GM12878 (cell line): ENCODE results near the gene NPM1. TPM values are rescaled to one million over a fixed set of nuclear protein-coding genes. Genes with fewer than 3 reads are reported as not detected.

Source experiments
- ATAC-seq: fragments of 200-7000 bp; cut with Tn5 transposase; 3 replicates; pipeline ENCODE4 v1.9.1; 2020; ENCODE audit warnings: mild to moderate bottlenecking, moderate library complexity
- BruUV-seq: library from RNA; stranded (reverse); fragments of 400-500 nt; replicated peaks from 2 replicates; lab custom pipeline; 2021; lab: Mats Ljungman, UMichigan
- CTCF ChIA-PET: fragments of 300-600 bp; sonication (Branson Sonifier 250); formaldehyde crosslinking; extraction: SDS; loops from one replicate; lab custom pipeline; 2021; ENCODE audit warnings: inconsistent platforms; lab: Yijun Ruan, JAX
- POLR2A ChIA-PET: fragments of 350-600 bp; formaldehyde crosslinking; extraction: SDS; loops from one replicate; lab custom pipeline; 2021; ENCODE audit warnings: inconsistent platforms; lab: Charles Lee
- RAD21 ChIA-PET: fragments of 300-600 bp; sonication (Branson Sonifier 250); formaldehyde crosslinking; loops from one replicate; lab custom pipeline; 2023; ENCODE audit warnings: antibody characterized with exemption; ENCODE audit not compliant: unreplicated experiment; lab: Charles Lee
- SMC1A ChIA-PET: fragments of 300-600 bp; sonication (Branson Sonifier 250); formaldehyde crosslinking; loops from one replicate; lab custom pipeline; 2023; ENCODE audit not compliant: unreplicated experiment, uncharacterized antibody; lab: Charles Lee
- DNase-seq: peaks from one replicate; pipeline ENCODE4 v3.0.0-alpha.2; 2011; ENCODE audit warnings: low read depth, low spot score
- FAIRE-seq: peaks from 3 replicates; lab custom pipeline; 2011; peaks lifted over from hg19 to GRCh38; lab: Jason Lieb, UNC
- H2AFZ ChIP-seq: 2 replicates; pipeline ENCODE4 v1.6.0; 2011; ENCODE audit warnings: low read depth, low read length, control low read depth; ENCODE audit not compliant: control insufficient read depth
- H3K27ac ChIP-seq: 2 replicates; pipeline ENCODE4 v1.5.1; 2011; ENCODE audit warnings: control low read depth; ENCODE audit not compliant: control insufficient read depth, insufficient read depth
- H3K27me3 ChIP-seq, 2 experiments: replicated peaks in 1 of 2; 2 replicates each; pipeline versions ENCODE4 v1.6.0 to v1.6.1; 2011; ENCODE audit warnings: low read length in 1 of 2; ENCODE audit not compliant: control insufficient read depth in 2 of 2, insufficient read depth in 2 of 2
- H3K36me3 ChIP-seq, 2 experiments: 2 replicates each; pipeline ENCODE4 v1.5.1; 2011; ENCODE audit warnings: low read length in 1 of 2; ENCODE audit not compliant: control insufficient read depth in 2 of 2, insufficient read depth in 2 of 2
- H3K4me1 ChIP-seq: 2 replicates; pipeline ENCODE4 v1.6.1; 2011; ENCODE audit warnings: mild to moderate bottlenecking, low read length, moderate library complexity, mixed read lengths; ENCODE audit not compliant: control insufficient read depth, insufficient read depth
- H3K4me2 ChIP-seq: 2 replicates; pipeline ENCODE4 v1.6.0; 2011; ENCODE audit warnings: control low read depth; ENCODE audit not compliant: control insufficient read depth, insufficient read depth
- H3K4me3 ChIP-seq: fragments of 200-600 bp; sonication (generic); 2 replicates; pipeline ENCODE4 v1.5.1; 2016
- H3K79me2 ChIP-seq: 2 replicates; pipeline ENCODE4 v1.6.0; 2011; ENCODE audit warnings: low read length; ENCODE audit not compliant: control insufficient read depth, insufficient read depth
- H3K9ac ChIP-seq: 2 replicates; pipeline ENCODE4 v1.8.0; 2011; ENCODE audit warnings: low read length, control low read depth, mixed read lengths; ENCODE audit not compliant: control insufficient read depth, insufficient read depth
- H3K9me3 ChIP-seq: replicated peaks from 3 replicates; pipeline ENCODE4 v1.5.1; 2011; ENCODE audit warnings: mild to moderate bottlenecking, low read length; ENCODE audit not compliant: control insufficient read depth, insufficient read depth
- H4K20me1 ChIP-seq: 2 replicates; pipeline ENCODE4 v1.6.0; 2011; ENCODE audit not compliant: control insufficient read depth, insufficient read depth
- BHLHE40 ChIP-seq, 2 experiments: fragments of 450-650 bp in 1 of 2; IDR thresholded peaks; 2 replicates each; pipeline ENCODE4 v1.6.1; 2011 to 2017; ENCODE audit warnings: low read depth in 2 of 2, borderline replicate concordance in 1 of 2, improper control_type of control experiment in 1 of 2, low read length in 1 of 2, mild to moderate bottlenecking in 1 of 2
- PAX8 ChIP-seq: fragments of 450-650 bp; IDR thresholded peaks from 2 replicates; pipeline ENCODE4 v1.6.1; 2017; ENCODE audit warnings: mild to moderate bottlenecking, moderate library complexity
- PKNOX1 ChIP-seq: fragments of 450-650 bp; IDR thresholded peaks from 2 replicates; pipeline ENCODE4 v1.6.1; 2016; ENCODE audit warnings: mild to moderate bottlenecking
- SUPT20H ChIP-seq: IDR thresholded peaks from 2 replicates; pipeline ENCODE4 v1.6.1; 2011; ENCODE audit warnings: low read depth, mild to moderate bottlenecking, low read length, moderate library complexity, borderline replicate concordance; ENCODE audit not compliant: control insufficient read depth
- WGBS: methylation state at CpG from one replicate; pipeline ENCODE4 v1.1.6; 2016; ENCODE audit warnings: low lambda C conversion rate; ENCODE audit not compliant: insufficient replicate concordance, insufficient coverage; ENCODE audit errors: missing lambda C conversion rate; 5-methylcytosine and 5-hydroxymethylcytosine counted together
- in situ Hi-C: fragments of 300-500 bp; cut with MboI; formaldehyde crosslinking; loops from 9 replicates; pipeline ENCODE4 v1.14.3; 2018; ENCODE audit warnings: mixed read lengths
- intact Hi-C: fragments of 100-400 bp; cut with micrococcal nuclease; formaldehyde crosslinking; loops from one replicate; pipeline ENCODE4 v1.14.2; 2022; ENCODE audit not compliant: unreplicated experiment
- polyA plus RNA-seq, 11 experiments: library from polyadenylated mRNA; depleted of rRNA in 4 of 11; unstranded in 6 of 11; stranded (reverse) in 5 of 11; fragments of >200 nt; fragmentation: Nextera tagmentation in 4 of 11; fragmentation: Illumina TruSeq in 1 of 11; extraction: Ambion mirVana in 4 of 11; extraction: Trizol in 1 of 11; gene quantifications; 1 replicate in 1 of 11; 2 replicates in 10 of 11; pipeline versions ENCODE4 v1.2.1 to v1.2.3, GENCODE V29; 2011 to 2016; ENCODE audit warnings: inconsistent platforms in 2 of 11, missing spikeins in 2 of 11, low read depth in 1 of 11
- total RNA-seq, 4 experiments: library from RNA; depleted of rRNA in 3 of 4; stranded (reverse); fragments of >200 nt in 3 of 4; fragmentation: Illumina TruSeq in 1 of 4; extraction: Trizol in 1 of 4; gene quantifications; 2 replicates each; pipeline versions ENCODE4 v1.2.1 to v1.2.3, GENCODE V29; 2013 to 2021

Gene NPM1
- total and polyA plus RNA-seq, 10 of the 15 experiments (the other 5 are each of a cell fraction or from before 2014, with no cell fraction given) = 1,843 to 5,466 (median 2,866) TPM

GRCh38 chr5:171340042-171340441 lies 47.6 kb upstream of the NPM1 start:
- intact Hi-C loops = loop anchor here (5.0 kb wide), 2 partner anchors 533 to 598 kb away; no protein-coding TSS in a partner anchor
- no peaks in the 10 kb centered on the region for H3K9me3 ChIP-seq
- no peak overlapping the region for H3K4me3 ChIP-seq
- RAD21 ChIA-PET = interaction anchor here (0.7 kb wide), 1 partner anchor 133 kb away, joined by 4 read pairs; no protein-coding TSS in a partner anchor
- no peaks in the 10 kb centered on the region for H3K36me3 ChIP-seq
- no peaks in the 10 kb centered on the region for H4K20me1 ChIP-seq
- no peaks in the 10 kb centered on the region for H3K4me1 ChIP-seq
- in situ Hi-C loops = loop anchor here (5.0 kb wide), 1 partner anchor 593 kb away; no protein-coding TSS in a partner anchor
- peaks cover 3% of the 10 kb centered on the region in 2 experiments; a peak in 3 of 4 replicates for H3K27me3 ChIP-seq
- SMC1A ChIA-PET = interaction anchor here (1.6 to 1.9 kb wide), 2 partner anchors 13 to 67 kb away, joined by 3 to 6 read pairs; no protein-coding TSS in a partner anchor
- FAIRE-seq = no peak
- H3K79me2 ChIP-seq = no peaks in the 10 kb centered on the region
- no TSS peak for BruUV-seq
- no peak overlapping the region for H2AFZ ChIP-seq
- CTCF ChIA-PET = interaction anchor here (0.9 to 3.9 kb wide), 3 partner anchors 11 to 134 kb away, joined by 3 to 21 read pairs (median 3); no protein-coding TSS in a partner anchor
- POLR2A ChIA-PET = no interaction called here
- no peak overlapping the region for H3K27ac ChIP-seq
- TF ChIP-seq BHLHE40 (IDR thresholded peaks at IDR 0.05; ENCODE audit: borderline replicate concordance in 1 of 2, low read depth in 2 of 2, low read length in 1 of 2) = no peak
- TF ChIP-seq, all 136 proteins: peak for 0
- no peak overlapping the region for H3K4me2 ChIP-seq
- DNase-seq (no peak), ATAC-seq (no peak)
- H3K9ac ChIP-seq = no peak overlapping the region

GRCh38 chr5:171340491-171340890 lies 47.2 kb upstream of the NPM1 start:
- Histone ChIP-seq H3K9me3 (no peaks in the 10 kb centered on the region), H3K27ac (no peak overlapping the region), H3K4me3 (no peak overlapping the region), H3K79me2 (no peaks in the 10 kb centered on the region), H3K27me3 (peaks cover 3% of the 10 kb centered on the region in 2 experiments; a peak in 3 of 4 replicates), H3K36me3 (no peaks in the 10 kb centered on the region), H2AFZ (no peak overlapping the region), H3K4me2 (no peak overlapping the region), H3K4me1 (no peaks in the 10 kb centered on the region), H3K9ac (no peak overlapping the region), H4K20me1 (no peaks in the 10 kb centered on the region)
- SMC1A ChIA-PET = interaction anchor here (1.6 to 1.9 kb wide), 2 partner anchors 13 to 68 kb away, joined by 3 to 6 read pairs; no protein-coding TSS in a partner anchor
- FAIRE-seq = no peak
- RAD21 ChIA-PET = interaction anchor here (0.6 to 0.7 kb wide), 2 partner anchors 132 to 133 kb away, joined by 3 to 4 read pairs; no protein-coding TSS in a partner anchor
- ATAC-seq = no peak
- in situ Hi-C loops = loop anchor here (5.0 kb wide), 1 partner anchor 593 kb away; no protein-coding TSS in a partner anchor
- intact Hi-C loops = loop anchor here (5.0 kb wide), 2 partner anchors 533 to 598 kb away; no protein-coding TSS in a partner anchor
- CTCF ChIA-PET = interaction anchor here (3.9 kb wide), 1 partner anchor 134 kb away, joined by 21 read pairs; no protein-coding TSS in a partner anchor
- DNase-seq = no peak
- no peak for TF ChIP-seq SUPT20H
- TF ChIP-seq PAX8 = no peak
- TF ChIP-seq PKNOX1 = no peak
- BruUV-seq = no TSS peak
- POLR2A ChIA-PET = no interaction called here
- 62% methylated on average over 6 of the region's 6 CpGs for WGBS
